ENCODE results near the gene ZBTB17.

The ZBTB17 gene

GRCh38 chr1:15957221-15958095 lies 18.4 kb downstream of the ZBTB17 start:
- TF ChIP-seq PAX5 (IDR thresholded peaks at IDR 0.05; ENCODE audit: insufficient read depth, low read length, severe bottlenecking) (no peak), TAF1 (IDR thresholded peaks at IDR 0.05; ENCODE audit: low read depth, low read length) (no peak), POLR2AphosphoS5 (IDR thresholded peaks at IDR 0.05; ENCODE audit: low read depth, low read length) (no peak), POU2F2 (IDR thresholded peaks at IDR 0.05; ENCODE audit: low read depth, low read length) (no peak), SPI1 (IDR thresholded peaks at IDR 0.05; ENCODE audit: low read depth, low read length) (no peak), POLR2A (IDR thresholded peaks at IDR 0.05; ENCODE audit: low read depth, low read length) (no peak)
- no peak for DNase-seq (ENCODE audit: insufficient read length, low spot score)
- no peak for FAIRE-seq

GRCh38 chr1:15956150-15956549 lies 19.8 kb downstream of the ZBTB17 start:
- TF ChIP-seq POLR2A (IDR thresholded peaks at IDR 0.05; ENCODE audit: low read depth, low read length) (no peak), SPI1 (IDR thresholded peaks at IDR 0.05; ENCODE audit: low read depth, low read length) (no peak), TAF1 (IDR thresholded peaks at IDR 0.05; ENCODE audit: low read depth, low read length) (no peak), PAX5 (IDR thresholded peaks at IDR 0.05; ENCODE audit: insufficient read depth, low read length, severe bottlenecking) (no peak), POU2F2 (IDR thresholded peaks at IDR 0.05; ENCODE audit: low read depth, low read length) (no peak), POLR2AphosphoS5 (IDR thresholded peaks at IDR 0.05; ENCODE audit: low read depth, low read length) (no peak)
- DNase-seq (ENCODE audit: insufficient read length, low spot score), result no peak
- no peak for FAIRE-seq

DNA sequence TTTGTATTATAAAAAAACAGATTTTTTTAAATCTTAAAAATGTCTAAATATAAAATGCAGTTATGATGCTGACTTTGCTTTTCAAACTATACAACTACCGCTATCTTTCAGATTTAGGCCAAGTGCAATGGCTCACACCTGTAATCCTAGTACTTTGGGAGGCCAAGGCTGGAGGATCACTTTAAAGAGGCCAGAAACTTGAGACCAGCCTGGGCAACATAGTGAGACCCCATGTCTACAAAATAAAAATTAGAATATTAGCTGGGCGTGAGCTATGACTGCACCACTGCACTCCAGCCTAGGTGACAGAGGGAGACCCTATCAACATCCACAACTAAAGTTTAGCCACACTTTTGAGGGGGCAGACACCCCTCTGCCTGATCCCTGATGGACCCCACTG lies 20.3 kb downstream of the ZBTB17 start:
- DNase-seq (ENCODE audit: insufficient read length, low spot score) (no peak), FAIRE-seq (no peak)
- no peak for TF ChIP-seq PAX5 (IDR thresholded peaks at IDR 0.05; ENCODE audit: insufficient read depth, low read length, severe bottlenecking)
- TF ChIP-seq POLR2AphosphoS5 (IDR thresholded peaks at IDR 0.05; ENCODE audit: low read depth, low read length), result no peak
- TF ChIP-seq POLR2A (IDR thresholded peaks at IDR 0.05; ENCODE audit: low read depth, low read length), result no peak
- no peak for TF ChIP-seq TAF1 (IDR thresholded peaks at IDR 0.05; ENCODE audit: low read depth, low read length)
- no peak for TF ChIP-seq POU2F2 (IDR thresholded peaks at IDR 0.05; ENCODE audit: low read depth, low read length)
- TF ChIP-seq SPI1 (IDR thresholded peaks at IDR 0.05; ENCODE audit: low read depth, low read length), result no peak

GRCh38 chr1:15954316-15954715 lies 21.6 kb downstream of the ZBTB17 start:
- DNase-seq (ENCODE audit: insufficient read length, low spot score) (no peak), FAIRE-seq (no peak)
- TF ChIP-seq PAX5 (IDR thresholded peaks at IDR 0.05; ENCODE audit: insufficient read depth, low read length, severe bottlenecking) (no peak), POLR2A (IDR thresholded peaks at IDR 0.05; ENCODE audit: low read depth, low read length) (no peak), SPI1 (IDR thresholded peaks at IDR 0.05; ENCODE audit: low read depth, low read length) (no peak), TAF1 (IDR thresholded peaks at IDR 0.05; ENCODE audit: low read depth, low read length) (no peak), POLR2AphosphoS5 (IDR thresholded peaks at IDR 0.05; ENCODE audit: low read depth, low read length) (no peak)

DNA sequence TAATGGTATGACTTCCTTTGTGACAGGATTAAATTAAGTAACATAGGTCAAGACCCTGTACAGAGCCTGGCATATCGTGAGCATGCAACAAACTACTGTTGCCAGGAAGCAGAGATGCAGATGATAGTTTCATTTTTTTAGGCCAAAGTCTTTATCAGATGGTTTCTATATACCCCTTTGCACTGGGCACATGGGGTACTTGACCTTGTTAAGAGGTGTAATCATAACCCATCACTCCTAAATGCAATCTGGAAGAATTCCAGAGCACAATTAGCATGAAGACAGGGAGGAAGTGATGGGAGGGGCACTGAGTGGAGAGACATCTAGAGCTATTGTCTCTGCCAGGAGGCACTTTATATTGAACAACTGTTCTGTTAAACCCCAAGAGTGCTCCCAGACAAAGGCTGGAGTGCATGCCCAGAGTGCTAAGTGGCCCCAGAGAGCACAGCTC lies 22.1 kb downstream of the ZBTB17 start:
- TF ChIP-seq POLR2AphosphoS5 (IDR thresholded peaks at IDR 0.05; ENCODE audit: low read depth, low read length), result no peak
- no peak for TF ChIP-seq POLR2A (IDR thresholded peaks at IDR 0.05; ENCODE audit: low read depth, low read length)
- no peak for TF ChIP-seq TAF1 (IDR thresholded peaks at IDR 0.05; ENCODE audit: low read depth, low read length)
- no peak for TF ChIP-seq SPI1 (IDR thresholded peaks at IDR 0.05; ENCODE audit: low read depth, low read length)
- no peak for TF ChIP-seq POU2F2 (IDR thresholded peaks at IDR 0.05; ENCODE audit: low read depth, low read length)
- TF ChIP-seq PAX5 (IDR thresholded peaks at IDR 0.05; ENCODE audit: insufficient read depth, low read length, severe bottlenecking), result no peak
- FAIRE-seq, result no peak
- no peak for DNase-seq (ENCODE audit: insufficient read length, low spot score)

DNA sequence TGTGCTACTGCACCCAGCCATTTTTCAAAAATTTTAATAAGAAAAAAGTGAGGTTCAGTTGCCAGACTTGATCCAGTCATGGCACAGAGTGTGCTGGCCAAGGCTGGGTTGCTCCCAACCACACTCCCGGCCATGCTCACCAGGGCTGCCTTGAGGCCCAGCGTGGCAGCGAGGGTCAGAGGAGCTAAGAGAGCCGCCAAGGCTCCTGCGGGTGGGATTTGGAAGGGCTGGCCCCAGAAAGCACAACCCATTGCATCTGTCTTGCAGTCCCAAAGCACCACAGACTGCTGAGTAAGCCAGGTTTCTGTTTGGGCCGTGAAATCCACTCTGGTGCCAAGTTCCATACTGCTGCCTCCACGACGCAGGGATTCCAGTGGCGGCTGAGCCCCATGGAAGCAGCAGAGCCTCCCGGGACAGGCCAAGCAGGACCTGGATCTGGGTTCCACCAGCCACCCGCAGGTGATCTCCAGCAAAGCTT lies 22.6 kb downstream of the ZBTB17 start:
- DNase-seq (ENCODE audit: insufficient read length, low spot score), result no peak
- no peak for FAIRE-seq
- no peak for TF ChIP-seq POLR2A (IDR thresholded peaks at IDR 0.05; ENCODE audit: low read depth, low read length)
- TF ChIP-seq SPI1 (IDR thresholded peaks at IDR 0.05; ENCODE audit: low read depth, low read length), result no peak
- TF ChIP-seq TAF1 (IDR thresholded peaks at IDR 0.05; ENCODE audit: low read depth, low read length), result no peak
- no peak for TF ChIP-seq PAX5 (IDR thresholded peaks at IDR 0.05; ENCODE audit: insufficient read depth, low read length, severe bottlenecking)
- no peak for TF ChIP-seq POLR2AphosphoS5 (IDR thresholded peaks at IDR 0.05; ENCODE audit: low read depth, low read length)
- TF ChIP-seq POU2F2 (IDR thresholded peaks at IDR 0.05; ENCODE audit: low read depth, low read length), result no peak

GRCh38 chr1:15952317-15953258 lies 23.3 kb downstream of the ZBTB17 start:
- no peak for DNase-seq (ENCODE audit: insufficient read length, low spot score)
- no peak for TF ChIP-seq POU2F2 (IDR thresholded peaks at IDR 0.05; ENCODE audit: low read depth, low read length)
- TF ChIP-seq SPI1 (IDR thresholded peaks at IDR 0.05; ENCODE audit: low read depth, low read length), result 0 out of 2 replicates have a peak, but pooled peaks have one; percentile 1
- TF ChIP-seq POLR2AphosphoS5 (IDR thresholded peaks at IDR 0.05; ENCODE audit: low read depth, low read length), result no peak
- no peak for TF ChIP-seq PAX5 (IDR thresholded peaks at IDR 0.05; ENCODE audit: insufficient read depth, low read length, severe bottlenecking)
- no peak for TF ChIP-seq POLR2A (IDR thresholded peaks at IDR 0.05; ENCODE audit: low read depth, low read length)
- TF ChIP-seq TAF1 (IDR thresholded peaks at IDR 0.05; ENCODE audit: low read depth, low read length), result no peak
- FAIRE-seq, result peak; percentile 28

DNA sequence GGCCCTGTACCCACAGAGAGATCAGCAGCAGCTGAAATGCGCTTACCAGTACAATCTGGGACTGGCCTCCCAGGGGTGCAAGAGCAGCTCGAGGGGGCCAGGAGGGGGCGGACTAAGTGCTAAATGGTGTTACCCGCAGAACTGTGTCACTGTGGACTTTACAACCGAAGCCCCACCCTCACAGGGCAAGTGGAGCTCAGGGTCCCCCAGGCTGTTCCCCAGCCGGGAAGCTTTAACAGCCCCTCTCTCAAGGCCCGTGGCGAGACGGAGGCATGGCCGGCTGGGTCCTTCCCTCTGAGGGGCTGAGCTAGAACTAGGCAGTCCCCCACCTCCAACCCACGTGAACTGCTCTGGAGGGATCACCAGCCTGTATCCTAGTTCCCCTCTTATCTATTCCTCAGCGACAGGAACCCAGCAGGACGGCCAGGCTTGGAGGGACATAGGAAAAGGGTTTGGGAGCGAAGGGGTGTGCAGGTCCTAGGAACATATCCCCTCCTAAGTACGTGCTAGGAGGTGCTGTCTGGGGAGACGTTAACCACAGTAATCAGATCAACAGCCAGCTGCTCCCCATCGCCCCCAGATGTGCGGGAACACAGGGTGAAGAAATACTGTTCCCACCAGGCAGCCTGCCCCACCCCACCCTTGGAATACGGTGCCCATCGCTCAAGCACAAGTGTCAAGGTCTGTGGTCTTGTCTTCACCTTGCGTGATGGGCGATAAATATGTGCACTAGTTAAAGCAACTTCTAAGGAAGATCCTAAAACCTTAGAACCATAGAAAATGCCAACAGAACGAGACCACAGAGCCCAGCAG lies 24.4 kb downstream of the ZBTB17 start:
- DNase-seq (ENCODE audit: insufficient read length, low spot score), result no peak
- peak; percentile 51 for FAIRE-seq
- TF ChIP-seq POU2F2 (IDR thresholded peaks at IDR 0.05; ENCODE audit: low read depth, low read length) (no peak), PAX5 (IDR thresholded peaks at IDR 0.05; ENCODE audit: insufficient read depth, low read length, severe bottlenecking) (no peak), POLR2AphosphoS5 (IDR thresholded peaks at IDR 0.05; ENCODE audit: low read depth, low read length) (no peak), TAF1 (IDR thresholded peaks at IDR 0.05; ENCODE audit: low read depth, low read length) (no peak), POLR2A (IDR thresholded peaks at IDR 0.05; ENCODE audit: low read depth, low read length) (no peak), SPI1 (IDR thresholded peaks at IDR 0.05; ENCODE audit: low read depth, low read length) (no peak)
